NCI-H2107 (cell line): Measurements from ENCODE around the gene STK17B.
"Not testable (repeated sequence)": the region's sequence is repeated elsewhere in the genome, so short reads cannot be mapped to it uniquely, and the experiment has no call there.

ENCODE experiments used
- DNase-seq: peaks from one replicate; lab custom pipeline; 2025; lab: John Stamatoyannopoulos, UW

STK17B gene

DNA sequence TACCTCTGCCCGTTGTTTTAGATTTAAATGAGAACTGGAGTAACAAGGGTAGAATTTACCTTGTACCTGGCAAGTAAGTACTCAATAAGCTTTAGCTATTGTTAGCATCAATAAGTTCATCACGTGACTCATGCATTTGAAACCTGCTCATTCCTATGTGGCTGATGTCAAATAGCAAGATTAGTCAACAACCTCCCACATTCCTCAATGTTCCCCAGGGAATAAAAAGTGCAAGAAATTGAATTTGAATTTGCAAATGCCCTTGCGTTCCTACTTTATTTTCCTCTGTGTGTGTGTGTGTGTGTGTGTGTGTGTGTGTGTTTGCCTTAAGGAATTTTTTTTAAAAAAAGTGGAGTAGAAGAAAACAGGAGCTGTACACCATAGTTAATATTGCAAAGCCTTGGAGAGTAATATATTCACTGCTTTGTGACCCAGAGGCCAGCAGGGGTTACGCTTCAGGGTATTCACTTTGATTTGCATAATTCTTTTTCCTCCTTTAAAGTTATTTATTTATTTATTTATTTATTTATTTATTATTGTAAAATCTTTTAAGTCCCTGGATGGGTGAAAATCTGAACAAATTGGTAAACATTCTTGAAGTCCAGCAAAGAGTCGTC, 58.9 kb downstream of the STK17B start:
- DNase-seq: no peak

DNA sequence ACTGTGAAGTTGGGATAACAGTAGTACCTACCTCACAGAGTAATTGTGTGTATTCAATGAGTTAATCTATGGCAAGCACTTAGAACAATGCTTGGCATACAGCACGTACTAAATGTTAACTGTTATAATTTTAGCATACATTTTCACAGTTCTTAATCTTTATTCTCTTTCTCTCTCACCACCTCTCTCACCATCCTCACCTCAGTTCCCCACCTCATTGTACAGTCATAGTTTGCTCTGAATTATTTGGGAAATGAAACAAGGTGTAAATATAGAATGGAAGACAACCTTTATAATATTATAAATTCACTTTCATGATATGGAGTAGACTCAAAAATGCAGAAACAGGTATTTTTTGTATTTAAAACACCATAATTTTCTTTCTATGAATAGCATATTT, 62.8 kb downstream of the STK17B start:
- DNase-seq: no peak

DNA sequence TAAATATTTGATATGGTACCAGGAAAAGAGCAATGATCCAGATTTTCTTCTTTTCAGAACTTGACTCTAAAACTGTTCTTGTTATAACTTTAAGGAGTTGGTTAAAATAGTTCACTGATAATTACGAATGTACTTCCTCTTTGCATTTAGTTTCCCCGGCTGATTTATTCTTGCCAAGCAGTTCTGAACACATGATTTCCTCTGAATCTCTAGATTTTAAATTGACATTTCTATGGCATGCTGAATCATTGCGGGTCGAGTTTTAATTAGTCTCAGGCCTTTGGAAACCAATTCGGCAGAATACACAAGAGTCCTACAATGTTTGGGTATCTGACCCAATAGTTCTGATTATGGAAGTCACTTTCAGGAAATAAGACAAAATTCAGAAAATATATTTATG, 65.4 kb downstream of the STK17B start:
- DNase-seq: no peak

DNA sequence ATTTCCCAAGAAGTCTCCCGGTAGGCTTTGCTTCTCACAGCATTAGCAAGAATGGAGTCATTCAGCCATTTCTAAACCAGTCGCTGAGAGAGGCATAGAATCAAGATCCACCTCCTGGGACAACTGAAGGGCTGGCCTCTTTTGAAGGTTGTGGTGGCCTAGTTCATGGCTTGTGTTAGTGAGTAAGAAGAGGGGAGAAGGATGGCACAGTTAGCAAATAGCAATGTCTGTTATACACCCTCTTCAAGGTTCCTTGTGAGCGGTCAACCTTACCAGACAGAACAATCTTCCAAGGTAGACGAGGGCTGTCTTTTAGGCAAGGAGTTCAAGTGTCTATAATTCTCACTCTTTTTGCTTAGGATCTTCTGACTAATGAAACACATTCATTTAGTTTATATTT, 67.3 kb downstream of the STK17B start:
- DNase-seq: no peak

DNA sequence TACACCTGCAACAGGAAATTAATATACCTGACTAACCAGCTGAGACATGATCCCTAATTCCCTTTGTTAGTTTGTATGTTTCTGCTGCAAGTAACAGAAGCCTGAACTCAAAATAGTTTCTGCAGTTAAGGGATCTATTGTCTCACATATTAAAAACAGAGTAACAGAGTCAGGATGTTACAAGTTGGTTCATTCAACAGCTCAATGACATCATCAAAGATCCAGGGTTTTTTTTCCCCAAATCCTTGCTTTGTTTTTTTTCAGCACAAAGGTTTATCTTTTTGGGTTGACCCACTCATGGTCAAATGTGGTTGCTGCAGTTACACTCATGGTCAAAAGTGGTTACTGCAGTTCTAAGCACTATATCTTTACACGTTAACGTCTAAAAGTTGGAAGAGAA, 67.8 kb downstream of the STK17B start:
- DNase-seq: no peak

DNA sequence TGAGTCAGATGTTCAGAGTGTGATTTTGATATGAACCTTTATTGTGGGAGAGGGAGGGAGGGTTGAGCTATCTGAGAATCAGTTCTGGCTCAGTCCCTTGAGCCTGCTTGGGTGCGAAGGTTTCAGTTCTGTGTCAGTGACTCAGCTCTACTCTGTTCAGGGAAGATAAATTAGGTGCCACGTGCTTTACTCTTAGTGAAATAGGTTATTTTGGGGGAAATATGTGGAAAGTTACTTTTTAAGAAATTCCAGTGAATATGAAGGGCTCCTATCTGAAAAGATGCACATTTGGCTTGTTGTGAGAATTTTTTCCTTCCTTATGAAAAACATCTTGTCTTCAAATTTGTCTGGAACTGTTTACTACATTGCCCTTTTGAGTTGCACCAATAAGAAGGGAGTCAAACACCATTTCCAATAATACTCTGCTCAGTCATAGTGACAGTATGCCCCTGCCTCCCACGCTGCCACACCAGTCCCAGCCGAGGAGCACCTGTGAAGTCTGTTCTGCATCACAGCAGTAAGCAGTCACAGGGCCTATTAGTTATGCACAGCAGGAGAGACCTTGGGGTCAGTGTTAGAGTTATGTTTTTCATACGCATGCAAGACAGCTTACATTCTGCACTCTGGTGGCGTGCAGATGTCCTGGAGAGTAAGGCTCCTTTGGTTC, 69.9 kb downstream of the STK17B start:
- no peak for DNase-seq

DNA sequence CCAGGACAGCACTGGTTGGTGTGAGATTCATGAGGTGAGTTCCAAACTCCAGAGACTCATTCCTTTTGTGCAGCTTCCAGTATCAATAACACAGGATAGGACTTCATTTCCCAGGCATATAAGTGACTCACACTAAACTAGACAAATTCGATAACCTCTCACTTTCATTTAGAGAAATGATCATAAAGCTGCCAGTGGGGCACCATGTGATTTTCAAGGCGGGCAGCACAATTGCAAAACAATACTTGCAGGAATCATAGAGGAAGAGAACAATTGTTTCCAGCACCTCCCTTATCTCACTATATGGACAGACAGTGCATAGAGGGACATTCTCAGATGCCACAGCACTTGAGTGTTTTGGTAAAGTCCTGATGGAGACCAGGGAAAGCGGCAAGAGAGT, 71.5 kb downstream of the STK17B start:
- no peak for DNase-seq

DNA sequence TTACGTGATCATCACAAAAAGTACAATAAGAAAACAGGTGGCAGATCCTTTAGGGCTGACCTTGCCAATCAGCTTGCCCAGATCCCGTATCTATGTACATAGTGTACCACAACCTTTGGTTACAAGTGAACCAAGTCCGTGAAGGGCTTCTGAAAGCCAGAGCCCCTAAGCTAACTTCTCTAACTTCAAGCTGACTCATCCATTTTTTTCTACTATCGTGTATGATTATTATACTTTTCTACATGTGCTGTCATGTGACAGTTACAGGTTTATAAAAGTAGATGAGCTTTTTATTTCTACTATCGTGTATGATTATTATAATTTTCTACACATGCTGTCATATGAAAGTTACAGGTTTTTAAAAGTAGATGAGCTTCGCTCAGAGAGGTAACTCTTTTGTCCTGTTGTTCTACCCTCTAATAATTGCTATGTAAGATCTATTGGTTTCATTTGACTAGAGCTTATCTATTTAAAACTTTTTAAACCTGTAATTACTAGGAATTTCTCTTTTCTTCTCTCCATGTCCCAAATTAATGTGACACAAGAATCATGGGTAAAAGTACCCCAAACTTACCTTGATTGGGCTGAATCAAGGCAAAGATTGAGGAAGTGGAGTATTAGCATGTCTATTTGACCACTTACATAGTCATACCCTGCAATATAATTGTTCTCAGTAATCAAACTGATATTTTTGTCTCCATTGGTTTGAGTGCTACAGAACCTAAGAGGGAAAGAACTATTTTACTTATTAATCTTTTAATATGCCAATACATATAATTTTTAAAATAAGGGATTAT, 73.3 kb downstream of the STK17B start:
- no peak for DNase-seq

DNA sequence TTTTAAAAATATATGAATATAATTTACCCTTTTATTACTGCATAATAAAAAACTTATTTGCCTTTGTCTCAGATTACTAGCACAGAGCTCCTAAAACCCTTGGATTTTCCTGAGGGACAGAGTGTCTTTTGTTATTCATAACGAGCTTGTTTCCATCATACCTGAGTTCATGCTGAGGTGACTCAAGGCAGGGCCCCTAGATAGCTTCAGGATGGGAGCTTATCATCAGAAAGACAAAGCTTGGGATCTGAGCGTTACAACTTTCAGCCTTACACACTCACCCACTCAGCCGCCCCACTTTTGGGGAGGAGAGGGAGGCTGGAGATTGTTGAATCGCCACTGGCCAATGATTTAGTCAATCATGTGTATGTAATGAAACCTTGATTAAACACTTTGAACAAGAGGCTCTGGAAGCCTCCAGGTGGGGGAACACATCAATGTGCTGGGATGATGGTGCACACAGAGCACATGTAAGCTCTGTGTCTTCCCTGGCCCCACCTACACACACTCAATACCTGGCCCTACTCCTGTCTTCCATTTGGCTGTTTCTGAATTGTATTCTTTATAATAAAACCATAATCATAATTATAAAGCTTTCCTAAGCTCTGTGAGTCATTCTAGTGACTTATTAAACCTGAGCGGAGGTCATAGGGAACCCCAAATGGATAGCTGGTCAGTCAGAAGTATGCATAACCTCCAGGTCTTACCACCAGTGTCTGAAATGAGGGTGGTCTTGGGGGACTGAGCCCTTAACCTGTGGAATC, 74.2 kb downstream of the STK17B start:
- DNase-seq: no peak

DNA sequence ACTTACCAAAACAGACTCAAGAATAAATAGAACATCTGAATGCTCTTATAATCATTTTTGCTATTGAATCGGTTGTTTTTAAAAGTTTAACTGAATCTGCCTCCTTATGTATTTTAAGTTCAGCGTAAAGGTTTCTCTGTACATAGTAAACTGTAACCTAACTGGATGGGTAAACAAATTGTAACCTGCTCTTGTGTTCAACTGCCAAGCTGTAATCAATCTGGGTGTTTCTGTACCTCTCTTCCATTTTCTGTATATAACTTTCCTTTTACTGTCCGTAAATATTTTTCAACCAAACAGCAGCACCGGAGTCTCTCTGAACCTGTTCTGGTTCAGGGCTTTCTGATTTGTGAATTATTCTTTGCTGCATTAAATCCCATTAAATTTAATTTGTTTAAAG, 75.1 kb downstream of the STK17B start:
- DNase-seq: no peak

DNA sequence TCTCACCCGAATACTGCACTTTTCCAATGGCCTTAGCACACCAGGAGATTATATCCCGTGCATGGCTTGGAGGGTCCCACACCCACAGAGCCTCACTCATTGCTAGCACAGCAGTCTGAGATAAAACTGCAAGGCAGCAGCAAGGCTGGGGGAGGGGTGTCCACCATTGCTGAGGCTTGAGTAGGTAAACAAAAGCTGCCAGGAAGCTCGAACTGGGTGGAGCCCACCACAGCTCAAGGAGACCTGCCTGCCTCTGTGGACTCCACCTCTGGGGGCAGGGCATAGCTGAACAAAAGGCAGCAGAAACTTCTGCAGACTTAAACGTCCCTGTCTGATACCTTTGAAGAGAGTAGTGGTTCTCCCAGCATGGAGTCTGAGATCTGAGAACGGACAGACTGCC, 81.9 kb downstream of the STK17B start:
- not testable (repeated sequence) for DNase-seq

DNA sequence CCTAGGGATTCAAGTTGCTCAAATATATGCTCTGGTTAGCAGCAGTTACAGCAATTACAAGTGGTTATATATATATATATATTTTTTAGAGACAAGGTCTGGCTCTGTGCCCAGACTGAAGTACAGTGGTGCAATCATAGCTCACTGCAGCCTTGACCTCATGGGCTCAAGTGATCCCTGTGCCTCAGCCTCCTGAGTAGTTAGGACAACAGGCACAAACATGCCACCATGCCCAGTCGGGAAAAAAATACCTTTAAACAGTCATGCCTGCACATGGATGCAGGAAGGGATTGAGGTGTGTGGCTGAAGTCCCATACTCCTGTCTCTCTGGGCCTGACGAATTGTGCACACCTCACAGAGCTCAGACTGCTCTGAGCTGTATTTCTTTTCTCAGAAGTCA, 83.2 kb downstream of the STK17B start:
- DNase-seq: no peak

DNA sequence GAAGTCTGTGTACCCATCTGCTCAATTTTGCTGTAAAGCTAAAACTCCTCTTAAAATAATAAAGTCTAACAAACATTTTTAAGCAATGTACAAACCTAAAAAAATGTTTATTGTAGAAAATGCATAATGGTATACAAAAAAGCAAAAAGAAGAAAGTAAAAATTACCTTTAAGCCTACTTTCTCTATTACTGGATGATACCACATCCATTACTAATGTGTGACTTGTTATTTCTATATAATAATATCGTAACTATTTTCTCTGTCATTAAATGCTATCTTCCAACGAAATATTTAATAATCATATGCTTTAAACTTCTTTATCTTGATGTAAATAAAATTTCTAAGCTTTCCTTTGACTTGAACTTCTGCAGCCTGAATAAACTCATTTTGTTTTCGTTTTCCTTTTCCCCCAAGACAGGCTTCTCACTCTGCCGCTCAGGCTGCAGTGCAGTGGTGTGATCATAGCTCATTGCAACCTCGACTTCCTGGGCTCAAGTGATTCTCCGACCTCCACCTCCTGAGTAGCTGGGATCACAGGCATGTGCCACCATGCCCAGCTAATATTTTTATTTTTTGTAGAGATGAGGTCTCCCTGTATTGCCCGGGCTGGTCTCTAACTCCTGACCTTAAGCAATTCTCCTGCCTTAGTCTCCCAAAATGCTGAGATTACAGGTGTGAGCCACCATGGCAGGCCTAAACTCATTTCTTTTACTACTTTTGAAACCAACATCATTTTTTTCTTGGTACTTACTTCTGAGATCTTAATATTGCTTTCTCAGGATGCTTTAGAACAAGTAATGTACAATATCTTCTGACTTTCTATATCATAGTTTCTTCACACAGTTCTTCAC, 84.6 kb downstream of the STK17B start:
- no peak for DNase-seq

DNA sequence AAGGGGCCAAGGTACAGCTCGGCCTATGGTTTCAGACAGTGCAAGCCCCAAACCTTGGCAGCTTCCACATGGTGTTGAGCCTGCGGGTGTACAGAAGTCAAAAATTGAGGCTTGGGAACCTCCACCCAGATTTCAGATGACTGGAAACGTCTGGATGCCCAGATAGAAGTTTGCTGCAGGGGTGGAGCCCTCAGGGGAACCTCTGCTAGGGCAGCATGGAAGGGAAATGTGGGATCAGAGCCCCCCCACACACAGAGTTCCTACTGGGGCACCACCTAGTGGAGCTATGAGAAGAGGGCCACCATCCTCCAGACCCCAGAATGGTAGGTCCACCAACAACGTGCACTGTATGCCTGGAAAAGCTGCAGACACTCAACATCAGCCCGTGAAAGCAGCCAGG, 87.8 kb downstream of the STK17B start:
- no peak for DNase-seq
